ENCODE measurements around the gene RNF217.
"Not testable (repeated sequence)": the region's sequence is repeated elsewhere in the genome, so short reads cannot be mapped to it uniquely, and the experiment has no call there.

RNF217 gene

GRCh38 chr6:125020385-125020784 is 58.1 kb downstream of the RNF217 start:
- DNase-seq = no peak

GRCh38 chr6:125022391-125022989 is 60.3 kb downstream of the RNF217 start:
- DNase-seq = no peak

- no peak for DNase-seq
Observed at GRCh38 chr6:125025164-125025854, 63.1 kb downstream of the RNF217 start.

- no peak for DNase-seq
Observed at GRCh38 chr6:125027287-125027686, 65.0 kb downstream of the RNF217 start.

GRCh38 chr6:125030969-125031368 is 68.7 kb downstream of the RNF217 start:
- no peak for DNase-seq

GRCh38 chr6:125031385-125031784 is 69.1 kb downstream of the RNF217 start:
- no peak for DNase-seq

- not testable (repeated sequence) for DNase-seq
Observed at GRCh38 chr6:125034929-125035328, 72.7 kb downstream of the RNF217 start.

- DNase-seq = not testable (repeated sequence)
Observed at GRCh38 chr6:125036486-125036885, 74.2 kb downstream of the RNF217 start.

- DNase-seq = no peak
Observed at GRCh38 chr6:125037827-125038226, 75.6 kb downstream of the RNF217 start.

- DNase-seq = no peak
Observed at GRCh38 chr6:125038925-125039324, 76.7 kb downstream of the RNF217 start.

- DNase-seq = no peak
Observed at GRCh38 chr6:125041740-125042459, 79.7 kb downstream of the RNF217 start.

- DNase-seq = no peak
Observed at GRCh38 chr6:125044066-125044465, 81.8 kb downstream of the RNF217 start.

GRCh38 chr6:125044667-125045066 is 82.4 kb downstream of the RNF217 start:
- DNase-seq = no peak

GRCh38 chr6:125046107-125046925 is 84.1 kb downstream of the RNF217 start:
- DNase-seq = no peak

GRCh38 chr6:125048274-125048673 is 86.0 kb downstream of the RNF217 start:
- no peak for DNase-seq

- no peak for DNase-seq
Observed at GRCh38 chr6:125050663-125051318, 88.6 kb downstream of the RNF217 start.

GRCh38 chr6:125053809-125054208 is 91.6 kb downstream of the RNF217 start:
- no peak for DNase-seq

- no peak for DNase-seq
Observed at GRCh38 chr6:125054331-125054730, 92.1 kb downstream of the RNF217 start.

GRCh38 chr6:125057392-125058246 is 95.4 kb downstream of the RNF217 start:
- DNase-seq = no peak

- DNase-seq = no peak
Observed at GRCh38 chr6:125058546-125058945, 96.3 kb downstream of the RNF217 start.

- DNase-seq = no peak
Observed at GRCh38 chr6:125063307-125063706, 101.1 kb downstream of the RNF217 start.

- DNase-seq = no peak
Observed at GRCh38 chr6:125066140-125066539, 103.9 kb downstream of the RNF217 start.
